Testis (tissue), 3 donors: Measurements from ENCODE around the gene RNF222. TPM values are rescaled to one million over a fixed set of nuclear protein-coding genes. Genes with fewer than 3 reads are reported as not detected.
"Not testable (repeated sequence)": the region's sequence is repeated elsewhere in the genome, so short reads cannot be mapped to it uniquely, and the experiment has no call there.

ENCODE experiments used
- DNase-seq: peaks from one replicate; pipeline ENCODE4 v3.0.0-alpha.2; 2019
- H3K27ac ChIP-seq, 2 donors: fragments of 200-600 bp; sonication (generic); one replicate each; pipeline ENCODE4 v1.5.1; 2019
- H3K27me3 ChIP-seq: fragments of 200-600 bp; sonication (generic); one replicate; pipeline ENCODE4 v1.5.1; 2019
- H3K36me3 ChIP-seq: fragments of 200-600 bp; sonication (generic); one replicate; pipeline ENCODE4 v1.5.1; 2017; ENCODE audit warnings: low read depth; ENCODE audit errors: missing control alignments
- H3K4me1 ChIP-seq: fragments of 200-600 bp; sonication (generic); one replicate; pipeline ENCODE4 v1.5.1; 2019
- H3K4me3 ChIP-seq, 2 donors: fragments of 200-600 bp; sonication (generic); one replicate each; pipeline ENCODE4 v1.5.1; 2017 to 2019
- H3K9me3 ChIP-seq: fragments of 200-600 bp; sonication (generic); one replicate; pipeline ENCODE4 v1.5.1; 2017
- CTCF ChIP-seq, 3 experiments: fragments of 450-650 bp in 2 of 3; fragments of 200-600 bp in 1 of 3; sonication (generic) in 1 of 3; IDR thresholded peaks; one replicate each; pipeline ENCODE4 v1.5.1; 2016 to 2019; ENCODE audit warnings: antibody characterized with exemption in 3 of 3, mild to moderate bottlenecking in 2 of 3, moderate library complexity in 1 of 3
- POLR2A ChIP-seq: fragments of 450-650 bp; IDR thresholded peaks from one replicate; pipeline ENCODE4 v1.6.1; 2017; ENCODE audit warnings: antibody characterized with exemption, mild to moderate bottlenecking, moderate library complexity
- WGBS, 2 donors: methylation state at CpG; one replicate each; pipeline ENCODE4 v1.1.5; 2018; 5-methylcytosine and 5-hydroxymethylcytosine counted together
- intact Hi-C: fragments of 100-400 bp; cut with DNase I; formaldehyde crosslinking; loops from one replicate; pipeline ENCODE4 v1.15.1; 2023; ENCODE audit warnings: low total_unique reads
- polyA plus RNA-seq: library from polyadenylated mRNA; stranded (reverse); fragments of 350-450 nt; fragmentation: Illumina TruSeq; extraction: RNeasy Lipid Tissue Mini Kit (QIAGEN cat#74804); gene quantifications from one replicate; pipeline ENCODE4 v1.2.3, GENCODE V29; 2014; ENCODE audit warnings: low read depth, low replicate concordance; ENCODE audit not compliant: insufficient read depth
- total RNA-seq, 2 donors: library from RNA; depleted of rRNA; stranded (reverse); fragments of >200 nt; gene quantifications; one replicate each; pipeline ENCODE4 v1.2.3, GENCODE V29; 2016

The RNF222 gene
- total and polyA plus RNA-seq, 3 donors from 2014 or later, result 0.06 TPM; not detected in 2

DNA sequence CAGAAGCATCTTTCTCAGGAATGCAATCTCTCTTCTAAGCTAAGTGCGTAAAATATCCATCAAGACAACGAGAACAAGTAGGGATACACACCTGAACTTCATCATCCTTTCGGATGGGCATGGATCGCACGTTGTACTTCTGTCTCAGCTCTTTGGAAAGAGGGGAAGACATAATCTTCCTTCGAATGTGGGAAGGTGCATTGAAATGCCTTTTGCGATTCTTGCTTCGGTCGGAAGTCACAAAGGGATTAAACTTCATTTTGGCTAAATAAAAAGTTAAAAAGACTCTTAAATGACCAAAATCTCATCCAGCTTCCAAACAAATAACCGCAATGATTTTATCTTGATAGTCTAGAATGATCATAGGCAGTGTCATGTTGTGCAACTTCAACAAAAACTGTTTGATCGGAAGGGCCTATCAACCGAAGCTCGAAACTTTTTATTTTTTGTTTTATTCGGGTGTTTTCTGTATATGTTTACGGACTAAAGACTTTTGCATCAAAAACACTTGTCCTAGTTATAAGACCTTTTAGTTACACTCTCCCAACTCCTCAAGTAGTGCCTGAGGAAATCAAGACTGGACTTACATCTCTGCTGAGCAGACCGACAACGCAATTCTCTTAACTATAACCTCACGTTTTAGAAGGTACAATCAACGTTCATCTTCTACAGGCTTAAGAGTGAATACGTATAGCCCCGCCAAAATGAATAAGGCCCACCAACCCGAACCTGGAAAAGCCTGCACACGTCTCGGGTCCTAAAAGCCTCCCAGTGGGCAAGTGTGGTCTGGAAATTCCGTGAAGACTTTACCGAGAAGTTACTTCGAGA lies 15.4 kb downstream of the RNF222 start:
- WGBS, 2 donors, result 10% methylated on average over 27 of the region's 27 CpGs

DNA sequence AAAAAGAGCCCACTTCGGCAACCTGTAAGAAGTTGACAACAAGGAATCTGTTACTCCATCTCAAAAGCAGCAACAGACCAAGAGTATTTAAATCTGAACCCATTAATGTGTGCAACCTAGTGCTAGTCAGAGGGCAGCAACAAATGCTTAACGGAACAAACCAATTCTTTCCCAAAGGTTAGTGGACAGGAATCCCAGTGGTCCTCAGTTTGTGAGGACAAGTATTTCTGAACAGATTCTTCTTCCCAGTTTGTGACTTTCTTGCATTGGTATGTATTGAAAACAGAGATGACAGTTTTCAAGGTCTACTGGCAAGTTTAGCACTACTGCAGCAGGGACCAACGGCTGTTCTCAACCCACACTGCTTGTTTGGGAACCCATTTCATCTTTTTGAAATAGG lies 17.6 kb downstream of the RNF222 start:
- no peak overlapping the region for H3K27ac ChIP-seq
- DNase-seq, result no peak
- no peaks in the 10 kb centered on the region for H3K9me3 ChIP-seq
- H3K27me3 ChIP-seq, result no peaks in the 10 kb centered on the region
- TF ChIP-seq CTCF (IDR thresholded peaks at IDR 0.05) (no peak), POLR2A (no peak)
- H3K4me1 ChIP-seq, result peaks cover 35% of the 10 kb centered on the region
- H3K4me3 ChIP-seq, result no peak overlapping the region
- no peaks in the 10 kb centered on the region for H3K36me3 ChIP-seq
- intact Hi-C loops, result no loop called here
- 62 to 63% methylated on average over 3 of the region's 3 CpGs for WGBS, 2 donors

More for the DNA sequence above, 15.4 kb downstream of the RNF222 start:
- H3K4me1 ChIP-seq, result peaks cover 22% of the 10 kb centered on the region
- intact Hi-C loops, result no loop called here
- no peaks in the 10 kb centered on the region for H3K36me3 ChIP-seq
- no peaks in the 10 kb centered on the region for H3K27me3 ChIP-seq
- DNase-seq, result no peak
- peak overlapping the region; percentile 47 to 75 for H3K27ac ChIP-seq
- TF ChIP-seq POLR2A (no peak), CTCF (IDR thresholded peaks at IDR 0.05) (no peak)
- H3K9me3 ChIP-seq, result no peaks in the 10 kb centered on the region
- peak overlapping the region; percentile 69 for H3K4me3 ChIP-seq

DNA sequence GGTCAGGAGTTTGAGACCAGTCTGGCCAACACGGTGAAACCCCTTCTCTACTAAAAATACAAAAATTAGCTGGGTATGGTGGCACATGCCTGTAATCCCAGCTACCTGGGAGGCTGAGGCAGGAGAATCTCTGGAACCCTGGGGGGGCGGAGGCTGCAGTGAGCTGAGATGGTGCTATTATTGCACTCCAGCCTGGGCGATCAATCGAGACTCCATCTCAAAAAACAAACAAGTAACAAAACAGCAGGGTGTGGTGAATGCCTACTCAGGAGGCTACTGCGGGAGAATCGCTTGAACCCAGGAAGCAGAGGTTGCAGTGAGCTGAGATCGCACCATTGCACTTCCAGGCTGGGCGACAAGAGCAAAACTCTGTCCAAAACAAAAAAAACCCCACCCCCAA lies 19.5 kb downstream of the RNF222 start:
- H3K4me3 ChIP-seq, H3K9me3 ChIP-seq, H3K27me3 ChIP-seq, intact Hi-C loops, DNase-seq, H3K36me3 ChIP-seq: not testable (repeated sequence)
- peaks cover 35% of the 10 kb centered on the region for H3K4me1 ChIP-seq
- H3K27ac ChIP-seq, result peak overlapping the region; percentile 75 to 91
- WGBS, 2 donors, result 74 to 79% methylated on average over 8 of the region's 8 CpGs

DNA sequence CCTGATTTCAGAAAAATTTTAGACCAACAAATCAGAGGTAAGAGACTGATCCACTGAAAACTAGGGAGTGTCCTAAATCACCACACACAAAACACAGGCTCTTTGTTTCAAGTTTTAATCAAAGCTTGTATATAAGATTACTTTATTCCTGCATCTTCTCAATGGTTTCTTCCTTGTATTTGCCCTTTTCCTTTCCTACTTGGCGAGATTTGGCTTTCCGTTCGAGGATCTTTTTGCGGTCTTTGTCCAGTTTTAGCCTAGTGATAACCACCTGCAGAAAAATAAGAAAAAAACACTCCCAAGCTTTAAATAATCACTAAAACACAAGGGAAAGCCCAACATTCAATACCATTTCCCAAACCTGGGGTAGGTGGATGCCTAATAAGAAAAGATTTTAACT lies 20.2 kb downstream of the RNF222 start:
- H3K4me3 ChIP-seq, result no peak overlapping the region
- TF ChIP-seq POLR2A, result no peak
- TF ChIP-seq CTCF (IDR thresholded peaks at IDR 0.05), result no peak
- no peaks in the 10 kb centered on the region for H3K9me3 ChIP-seq
- peak overlapping the region; percentile 75 to 91 for H3K27ac ChIP-seq
- H3K4me1 ChIP-seq, result peaks cover 35% of the 10 kb centered on the region
- no peak for DNase-seq
- H3K36me3 ChIP-seq, result no peaks in the 10 kb centered on the region
- 66 to 78% methylated on average over 4 of the region's 4 CpGs for WGBS, 2 donors
- H3K27me3 ChIP-seq, result no peaks in the 10 kb centered on the region
- intact Hi-C loops, result no loop called here

- Histone ChIP-seq H3K4me1 (peaks cover 26% of the 10 kb centered on the region), H3K27me3 (no peaks in the 10 kb centered on the region), H3K27ac (peak within 1 kb of the TSS; percentile 75 to 91), H3K36me3 (no peaks in the 10 kb centered on the region), H3K4me3 (peak within 1 kb of the TSS; percentile 70 to 90), H3K9me3 (no peaks in the 10 kb centered on the region)
- intact Hi-C loops, result no loop called here
- TF ChIP-seq CTCF (IDR thresholded peaks at IDR 0.05), result peak; percentile 35 to 56 (median 51)
- TF ChIP-seq POLR2A, result no peak
- DNase-seq, result peak; percentile 93
- WGBS, 2 donors, result 1 to 3% methylated on average over 24 to 34 of the region's 41 CpGs
Observed at GRCh38 chr17:8376271-8377067, 21.2 kb downstream of the RNF222 start, which contains the start of gene KRABD2. Gene KRABD2, minus strand, starts transcription at chr17:8376704.
